NCI-H1694 treated with DMSO at 0.1 percent for 48 hours (cell line): ENCODE measurements around the gene NAALADL1.
"Not testable (repeated sequence)": the region's sequence is repeated elsewhere in the genome, so short reads cannot be mapped to it uniquely, and the experiment has no call there.

Experiments
- DNase-seq: peaks from one replicate; lab custom pipeline; 2025; lab: John Stamatoyannopoulos, UW

Gene NAALADL1

DNA sequence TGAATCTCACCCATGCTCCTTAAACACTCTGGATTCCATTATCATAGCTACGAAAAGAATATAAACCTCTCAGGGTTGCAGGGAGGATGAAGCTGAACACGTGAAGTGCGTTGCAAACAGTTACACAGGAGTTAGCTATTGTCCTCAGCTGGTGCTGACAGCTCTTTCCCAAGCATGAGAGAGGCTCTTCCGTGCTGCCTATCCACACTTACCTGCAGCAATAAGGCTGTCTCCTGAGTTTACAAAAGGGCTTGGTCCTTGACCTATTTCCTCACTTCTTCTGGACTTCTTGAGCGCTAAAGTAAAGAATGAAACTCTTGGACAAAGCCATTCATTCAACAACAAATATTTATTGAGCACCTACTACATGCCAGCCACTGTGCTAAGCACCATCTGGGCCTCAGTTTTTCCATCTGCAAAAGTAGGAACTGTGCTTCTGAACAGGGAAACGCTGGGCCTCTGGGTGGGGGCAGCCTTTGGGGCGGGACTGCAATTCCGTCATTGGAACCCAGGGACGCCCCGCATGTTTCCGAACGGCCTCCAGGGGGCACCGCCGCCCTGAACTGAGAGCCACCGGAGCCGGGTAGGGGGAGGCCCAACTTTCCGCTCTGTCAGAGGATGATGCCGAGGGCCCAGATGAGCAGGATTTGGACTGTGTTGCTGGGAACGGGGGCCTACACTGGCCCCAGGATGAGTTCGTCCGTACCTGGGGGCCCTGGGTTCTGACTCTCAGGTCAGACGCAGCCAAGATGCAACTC is 45.0 kb downstream of the NAALADL1 start:
- DNase-seq = peak; percentile 80

DNA sequence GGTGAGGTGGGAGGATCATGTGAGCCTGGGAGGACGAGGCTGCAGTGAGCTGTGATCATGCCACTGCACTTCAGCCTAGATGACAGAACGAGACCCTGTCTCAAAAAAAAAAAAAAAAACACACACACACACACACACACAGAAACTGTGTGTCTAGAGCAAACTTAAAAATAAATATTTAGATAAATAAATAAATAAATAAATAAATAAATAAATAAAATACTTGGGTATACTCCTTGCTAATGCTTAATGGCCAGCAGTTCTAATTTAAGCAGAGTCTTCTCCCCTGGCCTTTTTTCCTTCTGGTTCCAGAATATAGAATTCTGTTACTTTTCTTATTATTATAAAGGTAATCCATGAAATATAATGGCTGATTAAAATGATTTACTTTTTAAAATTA is 49.5 kb downstream of the NAALADL1 start:
- no peak for DNase-seq

DNA sequence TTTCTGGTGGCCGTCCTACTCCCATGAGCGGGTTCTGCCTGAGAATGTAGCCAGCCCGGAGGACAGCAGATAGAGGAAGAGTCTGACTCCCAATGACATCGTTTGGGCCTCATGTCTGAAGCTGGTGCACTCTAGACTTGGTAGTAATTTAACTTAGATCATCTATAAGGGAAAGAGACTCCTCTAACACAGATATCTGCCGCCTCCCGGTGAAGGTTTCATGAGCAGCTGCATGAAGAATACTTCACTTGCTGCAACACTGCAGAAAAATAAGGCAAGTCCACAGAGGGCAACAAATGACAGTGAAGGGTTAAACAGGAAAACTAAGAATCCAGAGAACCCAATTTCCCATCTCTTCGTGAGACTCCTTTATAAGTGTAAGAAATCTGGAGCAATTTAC is 50.3 kb downstream of the NAALADL1 start:
- no peak for DNase-seq

DNA sequence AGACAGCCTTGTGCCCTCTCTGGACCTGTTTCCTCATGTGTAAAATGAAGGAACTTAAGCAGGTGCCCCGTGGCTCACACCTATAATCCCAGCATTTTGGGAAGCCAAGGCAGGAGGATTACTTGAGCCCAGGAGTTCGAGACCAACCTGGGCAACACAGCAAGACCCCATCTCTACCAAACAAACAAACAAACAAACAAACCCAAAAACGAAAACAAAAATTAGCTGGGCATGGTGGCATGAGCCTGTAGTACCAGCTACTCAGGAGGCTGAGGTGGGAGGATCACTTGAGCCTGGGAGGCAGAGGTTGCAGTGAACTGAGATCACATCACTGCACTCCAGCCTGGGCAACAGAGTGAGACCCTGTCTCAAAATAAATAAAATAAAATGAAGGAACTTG is 54.4 kb downstream of the NAALADL1 start:
- not testable (repeated sequence) for DNase-seq

DNA sequence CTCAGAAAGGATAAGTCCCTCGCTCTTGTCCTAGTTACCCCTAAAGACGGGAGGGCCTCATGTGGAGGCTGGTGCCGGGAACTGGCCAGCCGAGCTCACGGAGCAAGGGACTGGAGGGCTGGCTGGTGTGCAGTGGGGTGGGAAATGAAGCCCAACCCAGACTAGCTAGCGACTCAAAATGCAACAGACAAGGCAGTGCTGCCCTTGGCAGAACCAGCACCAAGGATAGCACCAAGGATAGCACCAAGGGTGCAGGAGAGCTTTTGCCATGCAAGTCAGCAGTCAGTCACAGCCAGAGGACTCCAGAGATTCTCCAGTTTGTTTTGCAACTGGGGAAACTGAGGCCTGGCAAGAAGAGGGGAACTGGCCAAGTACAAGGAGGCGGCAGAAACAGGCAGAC is 55.1 kb downstream of the NAALADL1 start:
- DNase-seq = no peak

DNA sequence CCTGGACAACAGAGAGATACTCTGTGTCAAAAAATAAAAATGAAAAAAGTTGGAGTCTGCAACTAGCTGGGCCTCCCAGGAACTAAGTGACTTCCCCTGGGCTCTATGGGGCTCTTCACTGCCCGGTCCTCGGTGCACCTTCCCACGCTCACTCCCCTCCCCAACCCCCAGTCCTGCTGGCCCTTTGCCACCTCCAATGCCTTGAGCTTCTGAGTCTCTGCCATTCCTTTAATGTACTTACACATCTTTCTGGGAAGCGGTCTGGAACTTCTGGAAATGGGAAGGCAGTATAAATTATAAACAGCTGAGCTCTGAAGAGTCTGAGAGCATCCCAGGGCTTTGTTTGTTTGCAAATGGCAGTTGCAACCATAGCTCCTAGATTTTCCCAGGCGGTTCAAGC is 55.6 kb downstream of the NAALADL1 start:
- DNase-seq = no peak

DNA sequence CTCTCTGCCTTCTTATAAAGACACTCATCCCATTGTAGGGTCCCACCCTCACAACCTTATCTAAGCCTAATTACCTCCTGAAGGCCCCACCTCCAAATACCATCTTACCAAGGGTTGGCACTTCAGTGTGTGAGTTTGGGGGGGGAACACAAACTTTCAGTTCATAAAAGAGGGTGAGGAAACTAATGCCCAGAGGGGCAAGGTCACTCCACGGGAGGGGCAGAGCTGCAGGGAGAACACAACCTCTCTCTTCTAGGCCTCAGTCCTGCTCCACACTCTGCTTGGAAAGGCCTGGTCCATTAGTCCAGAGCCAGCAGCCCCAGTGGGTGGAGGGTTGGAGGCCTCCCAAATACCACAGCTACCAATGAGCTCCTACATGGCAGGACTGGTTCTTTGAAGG is 58.9 kb downstream of the NAALADL1 start:
- DNase-seq = no peak

DNA sequence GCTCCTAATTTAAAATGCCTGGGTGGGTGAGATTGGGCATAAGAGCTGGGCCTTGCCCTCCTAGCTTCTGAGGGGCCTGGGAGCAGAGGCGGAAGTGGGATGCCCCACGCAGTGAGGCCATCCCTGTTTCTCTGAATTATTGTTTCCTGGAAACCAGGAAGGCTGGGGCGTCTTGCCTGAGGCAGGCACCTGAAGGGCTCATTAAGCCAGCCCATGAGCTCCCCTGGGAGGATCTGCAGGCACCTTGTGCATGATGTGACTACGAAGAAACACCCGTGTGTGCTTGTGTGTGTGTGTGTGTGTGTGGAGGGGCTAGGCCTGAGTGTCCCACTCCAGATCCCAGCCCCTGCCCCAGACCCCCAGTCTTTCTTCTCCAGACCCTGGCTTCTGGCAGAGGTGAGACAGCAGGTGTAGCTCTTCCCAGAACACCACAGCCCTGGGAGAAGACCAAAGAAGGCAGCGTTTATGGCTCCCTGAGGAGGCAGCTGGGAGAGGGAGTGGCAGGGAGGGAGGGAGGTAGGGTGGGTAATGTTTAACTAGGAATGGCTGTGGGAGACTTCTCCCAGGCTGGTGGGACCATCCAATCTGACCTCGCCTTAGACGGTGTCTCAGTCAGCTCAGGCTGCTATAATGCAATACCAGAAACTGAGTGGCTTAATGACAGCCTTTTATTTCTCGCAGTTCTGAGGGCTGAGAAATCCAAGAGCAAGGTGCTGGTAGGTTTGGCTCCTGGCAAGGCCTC is 59.5 kb downstream of the NAALADL1 start:
- no peak for DNase-seq

DNA sequence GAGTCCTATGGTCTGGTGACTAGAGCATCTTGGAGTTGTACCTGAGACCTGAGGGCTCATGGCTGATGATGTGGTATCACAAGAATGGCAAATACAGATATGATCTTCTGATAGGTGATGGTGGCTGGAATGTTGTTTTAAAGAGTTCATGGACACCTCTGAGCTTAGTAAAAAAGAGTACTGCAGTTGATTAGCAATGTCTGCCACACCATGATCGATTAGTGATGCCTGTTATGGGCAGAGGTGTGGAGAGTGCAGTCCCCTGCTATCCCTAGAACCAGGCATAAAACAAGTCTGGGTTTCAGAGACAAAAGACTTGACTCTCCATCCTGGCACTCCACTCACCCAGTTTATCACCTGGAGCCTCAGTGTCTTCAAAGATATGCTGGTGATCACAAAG is 60.2 kb downstream of the NAALADL1 start:
- no peak for DNase-seq

DNA sequence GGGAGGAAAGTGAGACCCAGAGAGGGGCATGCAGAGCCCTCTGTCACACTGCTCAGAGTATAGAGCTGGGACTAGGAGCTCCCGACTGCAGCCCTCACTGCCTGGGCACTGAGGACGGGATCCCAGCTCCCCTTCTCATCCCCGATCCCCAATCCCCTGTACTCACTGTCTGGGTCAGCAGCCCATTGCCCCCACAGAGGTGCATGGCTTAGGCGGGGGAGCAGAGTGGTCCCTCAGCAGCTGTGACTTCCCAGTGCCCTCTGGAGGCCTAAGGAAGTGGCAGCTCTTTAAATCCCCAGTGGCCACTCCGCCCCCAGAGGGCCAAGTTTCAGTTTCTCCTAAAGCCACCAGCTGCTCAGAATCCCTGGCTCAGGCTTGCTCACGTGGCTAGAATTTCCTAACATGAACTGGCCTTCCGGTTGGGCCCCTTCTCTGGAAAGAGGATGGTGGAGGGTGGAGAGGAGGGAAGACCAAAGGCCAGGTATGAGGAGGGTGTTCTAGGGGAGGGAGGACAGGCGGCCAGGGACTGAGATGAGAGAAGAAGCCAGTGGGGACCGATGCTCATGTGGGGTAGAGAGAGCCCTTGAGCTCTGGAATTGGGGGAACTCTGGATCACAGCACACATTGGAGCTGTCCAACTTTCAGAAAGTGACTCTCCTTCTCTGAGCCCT is 61.5 kb downstream of the NAALADL1 start, which contains the start of gene BATF2:
Gene BATF2, minus strand, starts transcription at position 262 of the 671 bp plus-strand sequence. Its CDS starts 57 bp downstream, at position 205.
- DNase-seq = no peak

DNA sequence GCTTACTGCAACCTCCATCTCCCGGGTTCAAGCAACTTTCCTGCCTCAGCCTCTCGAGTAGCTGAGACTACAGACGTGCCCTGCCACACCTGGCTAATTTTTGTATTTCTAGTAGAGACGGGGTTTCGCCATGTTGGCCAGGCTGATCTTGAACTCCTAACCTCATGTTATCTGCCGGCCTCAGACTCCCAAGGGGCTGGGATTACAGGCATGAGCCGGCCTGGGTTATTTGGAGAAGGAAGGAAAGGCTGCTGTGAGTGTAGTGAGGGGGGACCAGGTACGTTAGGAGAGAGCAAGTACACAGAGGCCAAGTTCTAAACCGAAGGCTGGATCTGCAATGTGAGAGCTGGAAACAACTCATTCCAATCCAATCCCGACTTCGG is 62.0 kb downstream of the NAALADL1 start:
- DNase-seq = no peak
